Hepatocyte (in vitro differentiated cells): Measurements from ENCODE around the gene FOXN3. TPM values are rescaled to one million over a fixed set of nuclear protein-coding genes. Genes with fewer than 3 reads are reported as not detected.

Source experiments
- DNase-seq: peaks from one replicate; pipeline ENCODE4 v3.0.0-alpha.2; 2016; ENCODE audit warnings: low spot score
- H2AFZ ChIP-seq: fragments of 200-600 bp; sonication (generic); 2 replicates; pipeline ENCODE4 v1.6.0; 2016; ENCODE audit warnings: antibody characterized with exemption, mild to moderate bottlenecking
- H3K27ac ChIP-seq: fragments of 200-600 bp; sonication (generic); 2 replicates; pipeline ENCODE4 v1.5.1; 2016; ENCODE audit warnings: mild to moderate bottlenecking
- H3K27me3 ChIP-seq: fragments of 200-600 bp; sonication (generic); 2 replicates; pipeline ENCODE4 v1.6.1; 2016
- H3K36me3 ChIP-seq: fragments of 200-600 bp; sonication (generic); replicated peaks from 2 replicates; pipeline ENCODE4 v1.5.1; 2016; ENCODE audit warnings: low read depth; ENCODE audit not compliant: insufficient read depth
- H3K4me1 ChIP-seq: fragments of 200-600 bp; sonication (generic); 2 replicates; pipeline ENCODE4 v1.5.1; 2016; ENCODE audit warnings: mild to moderate bottlenecking, moderate library complexity; ENCODE audit not compliant: insufficient read depth
- H3K4me2 ChIP-seq: fragments of 200-600 bp; sonication (generic); 2 replicates; pipeline ENCODE4 v1.6.0; 2016
- H3K4me3 ChIP-seq: fragments of 200-600 bp; sonication (generic); 2 replicates; pipeline ENCODE4 v1.5.1; 2016; ENCODE audit warnings: mild to moderate bottlenecking
- H3K79me2 ChIP-seq: fragments of 200-600 bp; sonication (generic); 2 replicates; pipeline ENCODE4 v1.6.0; 2017; ENCODE audit warnings: mild to moderate bottlenecking
- H3K9me2 ChIP-seq: fragments of 200-600 bp; sonication (generic); replicated peaks from 2 replicates; pipeline ENCODE4 v1.6.0; 2017; ENCODE audit warnings: mild to moderate bottlenecking; ENCODE audit not compliant: insufficient read depth
- H3K9me3 ChIP-seq: fragments of 200-600 bp; sonication (generic); 2 replicates; pipeline ENCODE4 v1.5.1; 2016; ENCODE audit warnings: low read depth, mild to moderate bottlenecking
- H4K20me1 ChIP-seq: fragments of 200-600 bp; sonication (generic); 2 replicates; pipeline ENCODE4 v1.6.0; 2016; ENCODE audit warnings: mild to moderate bottlenecking; ENCODE audit not compliant: insufficient read depth, poor library complexity, severe bottlenecking
- CTCF ChIP-seq: fragments of 200-600 bp; sonication (generic); IDR thresholded peaks from 2 replicates; pipeline ENCODE4 v1.5.1; 2016; ENCODE audit warnings: antibody characterized with exemption, mild to moderate bottlenecking; ENCODE audit not compliant: poor library complexity
- EZH2 ChIP-seq: fragments of 200-600 bp; sonication (generic); IDR thresholded peaks from 2 replicates; pipeline ENCODE4 v1.6.1; 2016; ENCODE audit warnings: antibody characterized with exemption, mild to moderate bottlenecking, borderline replicate concordance
- EZH2phosphoT487 ChIP-seq: fragments of 200-600 bp; sonication (generic); IDR thresholded peaks from one replicate; pipeline ENCODE4 v1.6.1; 2018; ENCODE audit warnings: antibody characterized with exemption, mild to moderate bottlenecking, low read depth, moderate library complexity; ENCODE audit not compliant: unreplicated experiment, severe bottlenecking
- WGBS: methylation state at CpG from one replicate; pipeline ENCODE4 v1.1.6; 2016; ENCODE audit warnings: low lambda C conversion rate; ENCODE audit errors: missing lambda C conversion rate; 5-methylcytosine and 5-hydroxymethylcytosine counted together
- polyA plus RNA-seq: library from polyadenylated mRNA; unstranded; fragments of >200 nt; fragmentation: Nextera tagmentation; extraction: Ambion mirVana; gene quantifications from 2 replicates; pipeline ENCODE4 v1.2.1, GENCODE V29; 2016
- total RNA-seq: library from RNA; depleted of rRNA; stranded (reverse); fragments of >200 nt; gene quantifications from 2 replicates; pipeline ENCODE4 v1.2.3, GENCODE V29; 2014

FOXN3 gene
- total and polyA plus RNA-seq, 2 experiments from 2014 or later = 42.2 to 47.6 TPM

GRCh38 chr14:89440986-89441909 lies 24.2 kb upstream of the FOXN3 start:
- Histone ChIP-seq H2AFZ (no peak overlapping the region), H3K4me1 (peaks cover 4% of the 10 kb centered on the region), H3K4me3 (no peak overlapping the region), H3K79me2 (no peaks in the 10 kb centered on the region), H3K9me2 (no peaks in the 10 kb centered on the region), H3K27me3 (no peaks in the 10 kb centered on the region), H3K27ac (no peak overlapping the region), H3K9me3 (no peaks in the 10 kb centered on the region), H3K36me3 (no peaks in the 10 kb centered on the region), H4K20me1 (no peaks in the 10 kb centered on the region), H3K4me2 (no peak overlapping the region)
- TF ChIP-seq CTCF = no peak
- no peak for TF ChIP-seq EZH2
- no peak for TF ChIP-seq EZH2phosphoT487
- no peak for DNase-seq
- WGBS = 71% methylated on average over 11 of the region's 11 CpGs

- Histone ChIP-seq H3K4me2 (no peak overlapping the region), H3K79me2 (no peaks in the 10 kb centered on the region), H3K9me2 (no peaks in the 10 kb centered on the region), H3K9me3 (no peaks in the 10 kb centered on the region), H3K27ac (no peak overlapping the region), H3K27me3 (no peaks in the 10 kb centered on the region), H3K4me3 (no peak overlapping the region), H2AFZ (no peak overlapping the region), H3K36me3 (no peaks in the 10 kb centered on the region), H3K4me1 (no peaks in the 10 kb centered on the region), H4K20me1 (no peaks in the 10 kb centered on the region)
- TF ChIP-seq CTCF (no peak), EZH2phosphoT487 (no peak), EZH2 (no peak)
- no peak for DNase-seq
- WGBS = 80% methylated on average over 15 of the region's 15 CpGs
These were observed 19.0 kb upstream of the FOXN3 start for GRCh38 chr14:89435892-89436656.

GRCh38 chr14:89435492-89435891 lies 18.5 kb upstream of the FOXN3 start:
- Histone ChIP-seq H4K20me1 (no peaks in the 10 kb centered on the region), H2AFZ (no peak overlapping the region), H3K27ac (no peak overlapping the region), H3K9me2 (no peaks in the 10 kb centered on the region), H3K27me3 (no peaks in the 10 kb centered on the region), H3K36me3 (no peaks in the 10 kb centered on the region), H3K4me2 (no peak overlapping the region), H3K4me1 (no peaks in the 10 kb centered on the region), H3K79me2 (no peaks in the 10 kb centered on the region), H3K4me3 (no peak overlapping the region), H3K9me3 (no peaks in the 10 kb centered on the region)
- WGBS = 95% methylated on average over 7 of the region's 7 CpGs
- TF ChIP-seq EZH2 (no peak), EZH2phosphoT487 (no peak), CTCF (no peak)
- DNase-seq = no peak
